Measurements from ENCODE around the gene MIGA2.
A peak's percentile ranks its signal among the peaks of the same experiment; 100 is the strongest.

The MIGA2 gene

GRCh38 chr9:129075996-129076639, 39.7 kb downstream of the MIGA2 start:
- DNase-seq, result no peak

GRCh38 chr9:129076640-129077037, 40.2 kb downstream of the MIGA2 start:
- no peak for DNase-seq

- DNase-seq, result no peak
These were observed 40.8 kb downstream of the MIGA2 start for GRCh38 chr9:129077236-129077635.

- no peak for DNase-seq
These were observed 42.5 kb downstream of the MIGA2 start for GRCh38 chr9:129078691-129079503.

GRCh38 chr9:129079829-129080228, 43.4 kb downstream of the MIGA2 start:
- no peak for DNase-seq

GRCh38 chr9:129080298-129080600, 43.8 kb downstream of the MIGA2 start:
- no peak for DNase-seq

- DNase-seq, result peak; percentile 98
These were observed 44.4 kb downstream of the MIGA2 start, which contains the start of gene DOLPP1 for GRCh38 chr9:129080601-129081387. Gene DOLPP1 (plus strand): TSS chr9:129081111. CDS start chr9:129081132, 21 bp downstream.

- peak; percentile 28 for DNase-seq
These were observed 45.0 kb downstream of the MIGA2 start for GRCh38 chr9:129081388-129081904.

GRCh38 chr9:129084087-129084486, 47.7 kb downstream of the MIGA2 start:
- DNase-seq, result no peak

GRCh38 chr9:129089246-129089645, 52.8 kb downstream of the MIGA2 start:
- DNase-seq, result no peak

- DNase-seq, result no peak
These were observed 57.4 kb downstream of the MIGA2 start for GRCh38 chr9:129093602-129094386.

- no peak for DNase-seq
These were observed 58.2 kb downstream of the MIGA2 start for GRCh38 chr9:129094387-129095169.

- DNase-seq, result no peak
These were observed 58.8 kb downstream of the MIGA2 start for GRCh38 chr9:129095170-129095667.

- DNase-seq, result no peak
These were observed 59.5 kb downstream of the MIGA2 start for GRCh38 chr9:129095908-129096307.

- DNase-seq, result no peak
These were observed 61.4 kb downstream of the MIGA2 start for GRCh38 chr9:129097671-129098306.

- no peak for DNase-seq
These were observed 61.9 kb downstream of the MIGA2 start for GRCh38 chr9:129098328-129098727.

GRCh38 chr9:129100383-129101169, 64.2 kb downstream of the MIGA2 start:
- DNase-seq, result no peak

- DNase-seq, result no peak
These were observed 64.9 kb downstream of the MIGA2 start for GRCh38 chr9:129101279-129101678.

GRCh38 chr9:129102095-129102525, 65.7 kb downstream of the MIGA2 start:
- no peak for DNase-seq

Data from DMS79 (cell line).